Activated naive CD8-positive, alpha-beta T cell treated with anti-CD3 and anti-CD28 coated beads, Interleukin-2, amount 50 U/mL, for 16 hours (primary cell): Measurements from ENCODE around the gene FAM43A.
A peak's percentile ranks its signal among the peaks of the same experiment; 100 is the strongest.

Experiments
- DNase-seq: peaks from one replicate; pipeline ENCODE4 v3.0.0-alpha.2; 2020; ENCODE audit warnings: low read depth, low spot score

Gene FAM43A, protein sequence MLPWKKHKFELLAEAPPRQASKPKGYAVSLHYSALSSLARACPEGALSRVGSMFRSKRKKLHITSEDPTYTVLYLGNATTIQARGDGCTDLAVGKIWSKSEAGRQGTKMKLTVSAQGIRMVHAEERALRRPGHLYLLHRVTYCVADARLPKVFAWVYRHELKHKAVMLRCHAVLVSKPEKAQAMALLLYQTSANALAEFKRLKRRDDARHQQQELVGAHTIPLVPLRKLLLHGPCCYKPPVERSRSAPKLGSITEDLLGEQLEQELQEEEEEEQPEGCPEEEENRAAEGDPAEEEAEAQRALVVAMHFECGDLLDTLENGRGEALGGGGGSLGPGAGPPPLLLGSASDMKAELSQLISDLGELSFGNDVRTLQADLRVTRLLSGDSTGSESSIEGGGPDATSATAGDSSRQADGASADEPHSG

DNA sequence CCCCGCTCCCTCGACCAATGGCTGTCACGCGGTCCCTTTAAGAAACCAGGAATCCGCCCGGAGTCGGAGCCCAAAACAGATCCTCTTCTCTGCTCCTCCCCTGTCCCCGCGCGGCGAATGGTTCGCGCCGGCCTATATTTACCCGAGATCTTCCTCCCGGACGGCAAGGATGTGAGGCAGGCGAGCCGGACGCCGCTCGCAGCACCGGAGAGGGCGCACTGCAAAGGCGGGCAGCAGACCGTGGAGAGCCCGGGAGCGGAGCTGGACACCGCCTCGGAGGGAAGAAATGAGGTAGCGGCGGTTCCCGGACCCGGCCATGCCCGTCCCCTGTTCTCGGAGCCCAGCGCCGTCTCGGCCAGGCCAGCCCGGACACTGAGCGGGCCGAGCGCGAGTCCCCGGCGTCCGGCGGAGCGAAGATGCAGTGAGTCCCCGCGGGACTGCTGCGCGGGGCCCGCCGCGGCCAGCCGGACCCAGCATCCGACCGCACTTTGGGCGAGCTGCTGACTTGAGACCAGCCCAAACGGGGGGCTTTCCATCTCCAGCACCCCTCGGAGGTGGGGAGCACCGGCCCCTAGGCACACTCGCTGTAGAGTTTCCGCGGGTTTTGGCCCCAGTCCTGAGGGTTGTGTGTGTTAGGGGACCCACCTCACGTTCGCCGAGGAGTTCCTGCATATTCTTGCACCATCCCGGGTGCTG lies at the start of gene FAM43A:
Gene FAM43A, plus strand, starts transcription at position 166 of the 696 bp plus-strand sequence. CDS start 944 bp downstream, outside the sequence.
- no peak for DNase-seq

DNA sequence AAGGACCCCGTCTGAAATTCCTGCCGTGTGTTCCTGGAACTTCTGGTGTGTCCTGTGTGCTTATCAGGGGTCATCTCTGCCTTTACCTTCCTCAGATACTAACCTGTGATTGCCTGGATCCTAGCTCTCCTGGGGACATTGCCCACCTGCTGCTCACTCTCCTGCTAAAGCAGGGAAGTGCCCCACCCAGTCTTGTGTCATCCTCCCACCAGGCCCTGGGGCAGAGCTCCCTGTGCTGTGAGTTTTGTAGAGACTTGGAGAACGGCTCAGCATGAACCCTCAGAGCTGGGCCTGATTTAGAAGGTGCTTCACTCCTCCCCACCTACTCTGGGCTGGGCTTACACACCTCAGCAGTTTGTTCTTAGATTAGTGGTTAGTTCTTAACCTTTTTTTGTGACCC lies 48.6 kb upstream of the FAM43A start:
- DNase-seq, result no peak

DNA sequence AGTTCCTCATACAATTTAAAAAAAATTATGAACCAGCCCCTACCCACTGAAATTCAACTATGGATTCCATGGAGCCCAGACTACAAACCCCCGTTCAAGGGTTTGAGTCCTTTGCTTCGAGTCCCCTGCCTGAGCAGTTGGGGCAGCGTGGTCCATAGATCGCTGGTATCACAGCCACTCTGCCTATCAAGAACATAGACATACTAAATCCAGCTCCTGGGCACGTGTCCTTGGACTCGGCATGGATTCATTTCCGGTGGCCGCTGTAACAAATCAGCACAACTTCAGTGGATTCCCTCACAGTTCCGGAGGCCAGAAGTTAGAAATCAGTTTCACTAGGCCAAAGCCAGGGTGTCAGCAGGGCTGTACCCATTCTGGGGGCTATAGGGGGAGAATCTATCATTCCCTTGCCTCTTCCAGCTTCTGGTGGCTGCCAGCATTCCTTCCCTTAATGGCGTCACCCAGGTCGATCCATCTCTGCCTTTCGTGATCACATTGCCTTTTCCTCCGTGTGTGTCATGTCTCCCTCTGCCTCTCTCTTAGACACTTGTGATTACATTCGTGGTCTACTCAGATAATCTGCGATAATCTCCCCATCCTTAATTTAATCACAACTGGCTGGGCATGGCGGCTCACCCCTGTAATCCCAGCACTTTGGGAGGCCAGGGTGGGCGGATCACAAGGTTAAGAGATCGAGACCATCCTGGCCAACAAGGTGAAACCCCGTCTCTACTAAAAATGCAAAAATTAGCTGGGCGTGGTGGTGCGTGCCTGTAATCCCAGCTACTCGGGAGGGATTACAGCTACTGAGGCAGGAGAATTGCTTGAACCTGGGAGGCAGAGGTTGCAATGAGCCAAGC lies 47.9 kb upstream of the FAM43A start:
- DNase-seq, result no peak

DNA sequence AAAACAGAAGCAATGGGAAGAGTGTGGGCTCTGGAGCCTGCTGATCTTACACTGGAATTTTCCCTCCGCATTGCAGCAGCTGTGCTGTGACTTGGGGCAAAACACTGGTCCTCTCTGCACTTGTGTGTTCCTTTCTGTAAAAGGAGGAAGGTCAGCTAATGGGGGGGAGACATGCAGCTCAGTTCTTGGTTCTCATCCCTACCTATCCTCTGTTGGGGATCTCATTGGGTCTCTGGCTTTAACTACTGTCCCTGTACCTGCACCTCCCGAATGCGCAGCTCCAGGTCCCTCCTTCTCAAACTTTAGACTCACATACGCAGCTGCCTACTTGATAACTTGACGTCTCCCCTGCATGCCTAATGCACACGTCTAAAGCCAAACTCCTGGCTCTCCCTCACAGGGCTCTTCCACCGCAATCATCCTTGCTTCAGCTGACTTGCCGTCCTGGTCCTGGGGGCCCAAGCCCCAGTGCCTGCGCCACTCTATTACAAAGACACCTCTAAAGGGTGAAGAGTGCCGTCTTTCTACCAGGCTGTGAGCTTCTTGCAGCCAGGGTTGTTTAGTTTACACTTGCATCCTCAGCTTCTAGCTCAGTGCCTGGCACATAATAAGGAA lies 46.6 kb upstream of the FAM43A start:
- DNase-seq, result no peak

DNA sequence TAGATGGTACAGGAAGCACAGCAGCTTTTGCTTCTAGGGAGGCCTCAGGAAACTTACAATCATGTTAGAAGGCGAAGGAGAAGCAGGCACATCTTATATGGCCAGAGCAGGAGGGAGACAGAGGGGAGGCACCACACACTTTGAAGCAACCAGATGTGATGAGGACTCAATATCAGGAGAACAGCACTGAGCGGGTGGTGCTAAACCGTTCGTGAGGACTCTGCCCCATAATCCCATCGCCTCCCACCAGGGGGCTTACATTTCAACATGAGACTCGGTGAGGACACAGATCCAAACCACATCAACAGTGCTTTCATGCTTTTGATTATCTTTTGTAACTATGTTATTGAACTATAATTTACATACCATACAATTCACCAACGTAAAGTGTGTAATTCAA lies 44.9 kb upstream of the FAM43A start:
- no peak for DNase-seq

DNA sequence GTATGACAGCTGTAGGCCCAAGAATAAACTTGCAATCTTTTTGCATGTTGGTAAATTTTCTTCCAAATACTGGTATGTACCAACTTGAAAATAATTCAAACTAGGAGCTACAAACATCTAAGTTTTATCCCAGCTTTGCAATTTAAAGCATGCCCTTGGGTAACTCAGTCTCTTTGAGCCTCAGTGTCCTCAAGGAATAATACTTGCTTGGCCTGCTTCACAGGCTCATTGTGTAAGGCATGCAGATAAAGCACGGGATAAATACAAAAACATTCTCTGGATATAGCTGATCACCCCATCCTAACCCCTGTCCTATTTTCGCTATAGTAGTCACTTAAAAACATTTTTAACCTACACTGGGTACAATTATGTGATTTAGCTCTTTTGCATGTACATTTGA lies 42.9 kb upstream of the FAM43A start:
- no peak for DNase-seq

DNA sequence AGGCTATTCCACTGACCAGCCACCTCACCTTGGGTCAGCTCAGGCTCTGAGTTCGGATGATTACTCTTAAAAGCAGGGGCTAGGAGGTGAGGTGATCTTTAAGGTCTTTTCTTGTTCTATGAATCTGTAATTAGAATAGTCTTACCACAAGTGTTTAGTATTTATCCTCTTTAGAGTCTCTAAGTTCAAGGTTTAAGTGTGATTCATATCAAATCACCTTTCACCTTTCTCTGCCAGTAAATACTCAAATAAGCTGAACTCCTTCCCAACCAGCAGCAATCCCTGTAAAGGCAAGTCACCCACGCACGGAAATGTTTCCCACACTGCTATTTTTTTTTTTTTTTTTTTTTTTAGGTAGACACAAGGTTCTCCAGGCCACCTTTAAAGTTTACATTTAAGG lies 37.9 kb upstream of the FAM43A start:
- no peak for DNase-seq

DNA sequence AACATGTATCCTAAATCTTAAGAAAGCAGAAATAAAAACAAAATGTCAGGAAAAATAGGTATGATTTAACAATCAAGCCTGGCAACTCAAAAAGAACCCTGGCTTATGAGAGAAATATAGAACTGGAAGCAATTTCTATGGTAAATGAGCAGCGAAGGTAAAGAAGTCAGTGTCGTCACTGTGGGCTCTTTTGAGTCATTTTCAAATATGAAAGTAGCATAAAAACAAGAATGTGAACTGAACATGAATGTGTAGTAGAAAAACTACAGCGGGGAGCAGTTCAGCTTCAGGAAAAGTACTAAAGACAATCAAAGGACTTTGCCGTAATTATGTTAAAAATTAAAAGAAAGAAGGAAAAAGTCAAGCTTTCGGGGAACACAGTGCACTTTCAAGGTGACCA lies 31.2 kb upstream of the FAM43A start:
- no peak for DNase-seq

DNA sequence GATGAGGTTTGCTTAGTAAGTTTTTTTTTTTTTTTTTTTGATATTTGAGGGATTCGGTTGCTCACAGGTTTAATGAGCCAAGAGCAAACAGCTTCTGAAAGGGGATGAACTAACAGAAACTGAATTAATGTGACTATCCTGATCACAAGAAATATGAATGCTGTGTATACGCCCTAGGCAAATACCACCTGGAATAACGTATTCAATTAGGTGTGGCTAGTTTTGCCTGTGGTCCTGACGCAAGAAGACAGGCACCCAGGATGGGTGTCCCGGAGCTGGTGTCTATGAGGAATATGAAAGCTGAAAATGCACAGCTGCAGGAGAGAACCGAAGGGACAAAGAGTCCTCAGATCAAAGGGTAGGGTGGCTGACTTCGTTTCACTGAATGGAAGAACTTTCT lies 28.2 kb upstream of the FAM43A start:
- DNase-seq, result no peak

DNA sequence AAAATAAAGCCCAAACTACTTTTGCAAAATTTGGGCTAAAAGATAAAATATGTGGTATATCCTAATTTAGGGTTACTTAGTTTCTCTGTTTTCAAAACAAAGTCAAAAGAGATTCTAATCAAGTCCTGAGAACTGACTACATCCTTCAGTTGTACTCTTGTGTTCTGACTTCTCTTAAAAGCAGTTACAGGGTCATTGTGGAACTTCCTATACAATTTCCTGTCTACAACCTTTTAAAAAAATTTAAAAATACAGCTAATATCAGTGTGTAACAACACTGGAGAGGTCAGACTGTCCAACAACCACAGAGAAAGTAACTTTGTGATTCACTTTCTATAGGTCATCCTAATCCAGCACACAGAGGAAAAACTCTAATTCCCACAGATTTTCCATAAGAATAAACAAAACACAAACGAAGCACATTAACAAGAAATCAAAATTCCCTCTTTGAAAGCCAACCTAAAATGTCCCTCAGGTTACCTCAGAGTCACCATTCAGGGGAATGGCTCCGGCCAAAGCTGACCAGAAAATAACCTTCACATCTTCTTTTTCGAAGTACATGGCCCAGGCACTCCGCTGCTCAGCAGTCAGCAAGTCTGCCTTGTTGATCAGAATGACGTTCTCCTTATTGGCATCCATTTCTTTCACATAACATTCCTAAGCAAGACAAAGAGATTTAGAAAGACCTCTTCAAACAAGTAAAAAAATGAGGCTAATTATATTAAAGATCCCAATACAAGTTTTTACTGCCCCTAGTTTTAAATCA lies 27.0 kb upstream of the FAM43A start:
- no peak for DNase-seq

DNA sequence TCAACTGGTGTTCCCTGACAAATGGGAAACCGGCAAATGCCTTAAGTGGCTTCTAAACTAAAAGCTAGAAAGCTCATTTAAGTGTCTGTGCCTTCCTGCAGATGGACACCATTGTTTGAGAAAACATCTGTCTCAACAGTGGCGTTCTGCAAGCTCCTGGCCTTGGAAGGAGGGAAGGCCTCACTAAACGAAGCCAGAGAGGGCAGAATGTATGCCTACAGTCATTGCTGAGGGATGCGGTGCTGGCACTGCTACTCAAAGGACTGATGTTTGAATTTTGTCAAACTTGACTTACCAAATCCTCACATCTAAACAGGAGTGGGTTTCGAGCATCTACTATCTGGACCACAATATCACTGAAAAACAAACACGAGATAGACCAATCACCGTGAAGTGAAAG lies 25.9 kb upstream of the FAM43A start:
- no peak for DNase-seq

DNA sequence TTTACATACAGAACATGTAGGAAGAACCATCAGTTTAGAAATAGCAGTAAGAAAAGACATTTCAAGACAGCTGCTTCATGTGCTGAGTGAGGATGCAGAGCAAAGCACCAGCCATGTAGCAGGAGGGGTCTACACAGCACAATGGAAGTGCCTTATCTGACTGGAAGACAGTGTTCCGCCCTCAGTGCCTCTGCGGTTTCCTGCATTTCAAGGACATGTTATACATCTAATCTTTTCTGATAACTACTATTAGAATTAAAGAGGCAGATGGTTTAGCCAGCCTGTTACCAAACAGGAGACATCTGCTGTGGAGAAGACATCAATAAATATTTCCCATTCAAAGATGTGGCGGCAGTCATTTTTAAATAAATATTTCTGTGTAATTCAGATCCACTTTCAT lies 24.3 kb upstream of the FAM43A start:
- DNase-seq, result no peak

DNA sequence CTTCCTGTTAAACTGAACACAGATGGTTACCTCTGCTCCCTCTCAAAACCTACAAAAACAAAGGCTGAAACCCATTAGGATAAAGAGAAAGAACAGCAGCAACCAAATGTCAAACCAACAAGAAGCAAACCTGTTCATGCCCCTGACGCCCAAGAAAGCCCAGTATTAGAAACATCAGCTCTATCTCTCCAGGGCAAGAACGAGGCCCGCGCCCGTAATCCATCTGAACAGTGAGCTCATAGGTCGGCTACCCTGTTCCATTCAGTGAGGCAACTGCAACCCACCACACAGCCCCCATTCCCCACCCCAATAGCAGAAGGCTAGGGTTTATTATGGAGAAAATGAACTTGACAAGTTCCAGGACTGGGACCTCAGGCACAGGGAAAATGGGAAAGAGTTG lies 23.7 kb upstream of the FAM43A start:
- DNase-seq, result no peak

DNA sequence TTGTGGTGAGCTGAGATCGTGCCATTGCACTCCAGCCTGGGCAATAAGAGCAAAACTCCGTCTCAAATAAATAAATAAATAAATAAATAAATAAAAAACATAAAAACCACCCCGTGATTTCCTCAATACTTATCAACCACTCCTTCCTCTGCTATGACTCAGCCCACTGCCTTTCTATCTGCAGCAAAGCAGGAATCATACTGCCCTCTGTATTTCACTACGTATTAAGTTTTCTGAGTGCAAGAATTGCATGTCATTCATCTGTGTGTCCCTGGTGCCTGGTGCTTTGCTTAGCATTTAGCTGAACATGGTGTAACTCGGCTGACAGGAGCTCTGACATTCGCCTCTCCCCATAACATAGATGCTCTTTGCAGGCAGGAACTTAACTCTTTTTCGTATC lies 20.8 kb upstream of the FAM43A start:
- DNase-seq, result no peak

DNA sequence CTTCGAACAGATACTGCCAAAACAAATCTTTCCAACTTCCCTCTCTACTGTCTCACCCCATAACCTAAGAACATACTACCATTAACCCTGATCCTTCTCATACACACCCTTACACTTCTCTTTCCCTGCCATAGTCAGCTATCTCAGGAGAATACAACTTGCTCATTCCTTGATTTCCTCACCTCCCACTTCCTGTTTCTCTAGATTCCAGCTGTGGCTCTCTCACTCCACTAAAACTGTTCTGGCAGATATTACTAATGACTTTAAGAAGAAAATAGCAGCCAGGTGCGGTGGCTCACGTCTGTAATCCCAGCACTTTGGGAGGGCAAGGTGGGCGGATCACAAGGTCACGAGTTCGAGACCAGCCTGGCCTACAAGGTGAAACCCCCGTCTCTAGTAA lies 18.3 kb upstream of the FAM43A start:
- DNase-seq, result no peak

DNA sequence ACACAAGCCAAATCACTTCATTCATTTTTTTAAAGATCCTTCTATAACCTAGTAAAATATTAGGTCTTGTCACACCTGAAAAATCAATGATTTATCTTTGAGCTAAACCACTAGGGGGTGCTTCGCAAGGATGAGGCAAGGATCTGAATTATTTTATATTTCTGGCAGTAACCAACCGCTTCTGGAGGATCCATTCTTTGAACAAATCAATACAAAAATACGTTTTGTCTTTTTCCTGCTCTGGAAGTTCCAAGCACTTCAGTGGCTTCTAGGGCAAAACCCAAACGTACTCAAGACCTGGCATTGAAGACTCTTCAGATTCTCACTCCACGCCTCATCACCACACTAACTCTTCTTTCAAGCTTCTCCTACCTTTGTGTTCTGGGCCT lies 14.2 kb upstream of the FAM43A start:
- DNase-seq, result no peak

DNA sequence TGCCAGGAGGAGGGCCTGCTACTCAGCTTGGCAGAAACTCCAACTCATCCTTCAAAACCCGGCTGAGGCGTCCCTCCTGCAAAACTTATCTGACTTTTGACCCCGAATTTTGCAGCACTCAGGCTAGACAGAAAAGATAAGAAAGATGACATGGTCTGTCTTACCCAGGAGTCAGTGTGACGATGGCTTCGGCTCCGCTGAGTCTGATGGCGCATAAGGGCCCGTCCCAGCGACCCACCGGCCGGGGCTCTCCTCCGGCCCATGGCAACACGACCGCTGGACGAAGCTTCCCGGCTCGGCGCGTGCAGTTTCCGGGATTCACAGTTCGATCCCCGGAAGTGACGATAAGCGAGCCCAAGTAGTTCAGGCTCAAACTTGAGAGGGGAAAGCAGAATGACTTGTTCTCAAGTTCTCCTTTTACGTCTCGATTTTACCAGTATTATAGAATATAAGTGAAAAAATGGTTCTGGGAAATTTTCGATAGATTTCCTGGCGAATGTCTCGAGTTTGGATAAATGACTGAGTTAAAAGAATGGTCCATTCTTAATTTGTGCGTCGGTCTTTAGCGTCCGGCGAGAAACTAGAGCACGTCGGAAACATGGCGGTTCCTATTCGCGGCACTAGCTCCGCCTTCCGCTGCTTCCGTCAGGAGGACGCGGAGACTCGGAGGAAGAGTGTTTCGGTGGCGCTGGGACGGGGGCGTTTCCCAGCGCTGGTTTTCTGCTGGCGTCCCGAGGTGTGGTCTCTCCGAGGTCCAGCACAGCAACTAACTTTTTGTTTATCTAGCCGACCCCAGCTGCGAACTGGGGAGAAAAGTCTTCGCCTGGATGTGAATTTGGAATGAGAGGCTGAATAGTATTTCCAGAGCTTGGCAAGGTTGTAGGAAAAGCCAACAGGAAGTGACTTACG lies 13.5 kb upstream of the FAM43A start, which contains the start of gene LSG1:
Gene LSG1, minus strand, starts transcription at position 292 of the 909 bp plus-strand sequence. Its CDS starts 29 bp downstream, at position 263.
- peak; percentile 79 for DNase-seq

DNA sequence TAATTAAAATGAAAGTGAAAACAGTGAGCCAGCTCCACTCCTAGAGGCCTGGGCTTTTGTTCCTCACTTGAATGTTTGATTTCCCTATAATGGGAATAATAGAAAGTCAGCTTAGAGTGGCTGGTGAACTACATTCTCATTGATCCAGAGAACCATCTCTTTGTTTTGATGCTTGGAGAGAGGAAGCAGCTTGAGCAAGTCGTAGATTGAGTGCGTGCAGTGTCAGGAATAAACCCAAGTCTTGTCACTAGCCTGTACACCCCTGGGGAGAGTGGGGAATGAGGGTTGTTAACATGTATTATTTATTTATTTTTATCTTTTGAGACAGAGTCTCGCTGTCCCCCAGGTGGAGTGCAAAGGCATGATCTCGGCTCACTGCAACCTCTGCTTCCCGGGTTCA lies 12.8 kb upstream of the FAM43A start:
- DNase-seq, result no peak

DNA sequence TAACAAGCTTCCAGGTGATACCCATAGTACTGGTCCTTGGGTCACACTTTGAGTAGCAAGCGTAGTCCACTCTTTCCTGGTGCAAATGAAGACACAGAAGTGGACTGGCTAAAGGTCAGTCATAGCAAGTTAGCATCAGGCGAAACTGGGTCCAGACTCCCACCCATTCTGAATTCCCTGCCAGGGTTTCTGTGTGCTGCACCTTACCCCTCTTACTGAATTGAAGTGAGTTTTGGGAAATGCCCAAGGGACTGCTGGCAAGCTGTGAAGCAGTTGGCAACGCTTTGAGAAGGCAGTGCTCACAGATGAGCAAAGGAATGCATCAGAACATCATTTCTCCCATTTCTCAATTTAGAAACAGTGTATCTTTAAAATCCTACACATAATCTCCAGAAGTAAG lies 11.9 kb upstream of the FAM43A start:
- DNase-seq, result no peak

DNA sequence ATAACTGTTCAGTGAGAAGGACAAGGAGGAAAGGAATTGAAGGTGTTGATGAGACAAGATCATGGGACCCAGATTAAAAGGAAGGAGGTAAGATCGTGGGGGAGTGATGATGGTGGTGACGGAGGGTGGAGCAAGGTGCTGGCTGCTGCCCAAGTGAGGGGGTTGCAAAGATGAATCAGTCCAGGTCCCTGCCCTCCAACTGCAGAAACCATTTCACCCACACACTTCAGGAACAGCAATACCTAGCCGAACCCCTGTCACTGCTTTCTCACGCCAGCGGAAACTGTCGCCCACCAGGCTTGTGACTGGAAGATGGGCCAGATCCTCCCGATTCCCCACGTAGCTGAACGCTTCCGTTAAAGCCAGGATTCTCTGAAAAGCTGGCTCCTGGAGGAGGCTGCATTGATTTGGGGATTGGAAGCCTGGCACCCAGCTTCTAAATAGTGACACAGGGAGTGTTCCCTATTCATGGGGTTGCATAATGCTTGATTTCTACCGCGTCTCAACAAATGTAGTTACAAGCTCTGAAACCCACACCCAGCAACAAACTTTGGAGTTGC lies 10.5 kb upstream of the FAM43A start:
- DNase-seq, result no peak
